HPDE6-E6E7 (cell line): ENCODE results near the gene PLEKHG4B.

ENCODE experiments used
- DNase-seq: peaks from one replicate; pipeline ENCODE4 v3.0.0; 2011; ENCODE audit warnings: missing footprints; ENCODE audit errors: extremely low spot score

PLEKHG4B gene

GRCh38 chr5:130601-131131 is 38.7 kb downstream of the PLEKHG4B start:
- DNase-seq: no peak

- DNase-seq: no peak
Observed at GRCh38 chr5:136901-137300, 44.9 kb downstream of the PLEKHG4B start.

GRCh38 chr5:137741-138140 is 45.8 kb downstream of the PLEKHG4B start:
- DNase-seq: no peak

- DNase-seq: no peak
Observed at GRCh38 chr5:138936-139335, 47.0 kb downstream of the PLEKHG4B start.

- DNase-seq: no peak
Observed at GRCh38 chr5:139579-140442, 47.8 kb downstream of the PLEKHG4B start.

GRCh38 chr5:140443-140829 is 48.5 kb downstream of the PLEKHG4B start:
- DNase-seq: no peak

GRCh38 chr5:141211-141610 is 49.2 kb downstream of the PLEKHG4B start:
- no peak for DNase-seq

GRCh38 chr5:141761-142160 is 49.8 kb downstream of the PLEKHG4B start:
- no peak for DNase-seq

- no peak for DNase-seq
Observed at GRCh38 chr5:142246-142810, 50.4 kb downstream of the PLEKHG4B start.

- no peak for DNase-seq
Observed at GRCh38 chr5:143041-143440, 51.1 kb downstream of the PLEKHG4B start.

GRCh38 chr5:144941-145340 is 53.0 kb downstream of the PLEKHG4B start:
- no peak for DNase-seq

GRCh38 chr5:145585-146323 is 53.8 kb downstream of the PLEKHG4B start:
- DNase-seq: no peak

GRCh38 chr5:147751-148150 is 55.8 kb downstream of the PLEKHG4B start:
- no peak for DNase-seq

GRCh38 chr5:149745-150485 is 57.9 kb downstream of the PLEKHG4B start:
- DNase-seq: no peak

- DNase-seq: no peak
Observed at GRCh38 chr5:150746-151145, 58.8 kb downstream of the PLEKHG4B start.

GRCh38 chr5:152077-152476 is 60.1 kb downstream of the PLEKHG4B start:
- no peak for DNase-seq

- no peak for DNase-seq
Observed at GRCh38 chr5:153256-153655, 61.3 kb downstream of the PLEKHG4B start.

GRCh38 chr5:154236-154635 is 62.3 kb downstream of the PLEKHG4B start:
- DNase-seq: no peak

GRCh38 chr5:154826-155225 is 62.9 kb downstream of the PLEKHG4B start:
- DNase-seq: no peak

GRCh38 chr5:155651-156410 is 63.9 kb downstream of the PLEKHG4B start:
- no peak for DNase-seq
